GM13977 (cell line): ENCODE measurements around the gene RASAL2.

Experiments used
- DNase-seq: peaks from one replicate; pipeline ENCODE4 v3.0.0; 2012; ENCODE audit warnings: low spot score
- CTCF ChIP-seq: IDR thresholded peaks from 2 replicates; pipeline ENCODE4 v1.5.1; 2012; ENCODE audit warnings: mild to moderate bottlenecking, control low read depth; ENCODE audit not compliant: insufficient read depth; ENCODE audit errors: extremely low read depth, missing control alignments
- in situ Hi-C: fragments of 300-500 bp; cut with MboI; formaldehyde crosslinking; loops from one replicate; pipeline ENCODE4 v1.12.0; 2022; ENCODE audit warnings: low sequenced_read_pairs, low pct_unique_long_range_greater_than_20kb, mixed read lengths, inconsistent platforms; ENCODE audit not compliant: unreplicated experiment

RASAL2 gene

GRCh38 chr1:178051071-178051470 is 42.8 kb upstream of the RASAL2 start:
- in situ Hi-C loops = no loop called here
- DNase-seq = no peak

GRCh38 chr1:178052650-178053461 is 41.0 kb upstream of the RASAL2 start:
- in situ Hi-C loops = no loop called here
- no peak for TF ChIP-seq CTCF
- no peak for DNase-seq

More at GRCh38 chr1:178051071-178051470, 42.8 kb upstream of the RASAL2 start:
- no peak for TF ChIP-seq CTCF

GRCh38 chr1:178055093-178055492 is 38.8 kb upstream of the RASAL2 start:
- peak; percentile 65 for TF ChIP-seq CTCF
- in situ Hi-C loops = no loop called here
- no peak for DNase-seq

- in situ Hi-C loops = no loop called here
- TF ChIP-seq CTCF = peak; percentile 38
- DNase-seq = peak; percentile 50
These were observed 38.0 kb upstream of the RASAL2 start for GRCh38 chr1:178055779-178056471.

GRCh38 chr1:178057141-178057765 is 36.7 kb upstream of the RASAL2 start:
- in situ Hi-C loops = no loop called here
- no peak for DNase-seq
- TF ChIP-seq CTCF = no peak

GRCh38 chr1:178057912-178058534 is 35.9 kb upstream of the RASAL2 start:
- no peak for TF ChIP-seq CTCF
- DNase-seq = no peak
- in situ Hi-C loops = no loop called here
